Suprapubic skin (tissue), 4 donors: ENCODE results near the gene PGBD5. TPM values are rescaled to one million over a fixed set of nuclear protein-coding genes. Genes with fewer than 3 reads are reported as not detected.

Source experiments
- DNase-seq, 2 donors: peaks; one replicate each; pipeline ENCODE4 v3.0.0-alpha.2; 2019; ENCODE audit warnings: low spot score in 2 of 2
- H3K27ac ChIP-seq: fragments of 200-600 bp; sonication (generic); one replicate; pipeline ENCODE4 v1.5.1; 2019
- H3K27me3 ChIP-seq: fragments of 200-600 bp; sonication (generic); one replicate; pipeline ENCODE4 v1.5.1; 2019
- H3K36me3 ChIP-seq: fragments of 200-600 bp; sonication (generic); one replicate; pipeline ENCODE4 v1.5.1; 2019
- H3K4me1 ChIP-seq: fragments of 200-600 bp; sonication (generic); one replicate; pipeline ENCODE4 v1.5.1; 2019
- H3K4me3 ChIP-seq: fragments of 200-600 bp; sonication (generic); one replicate; pipeline ENCODE4 v1.5.1; 2019; ENCODE audit warnings: mild to moderate bottlenecking
- H3K9me3 ChIP-seq: fragments of 200-600 bp; sonication (generic); one replicate; pipeline ENCODE4 v1.5.1; 2019
- EP300 ChIP-seq: sonication (generic); formaldehyde crosslinking; IDR thresholded peaks from one replicate; pipeline ENCODE4 v1.6.1; 2017; ENCODE audit warnings: antibody characterized with exemption
- POLR2A ChIP-seq, 2 donors: fragments of 450-650 bp; IDR thresholded peaks; one replicate each; pipeline ENCODE4 v1.6.1; 2017; ENCODE audit warnings: antibody characterized with exemption in 2 of 2, mild to moderate bottlenecking in 2 of 2, moderate library complexity in 2 of 2
- POLR2AphosphoS5 ChIP-seq, 3 donors: sonication (generic); formaldehyde crosslinking; IDR thresholded peaks; one replicate each; pipeline ENCODE4 v1.6.1; 2017; ENCODE audit warnings: antibody characterized with exemption in 3 of 3
- WGBS: methylation state at CpG from one replicate; pipeline ENCODE4 v1.1.5; 2018; 5-methylcytosine and 5-hydroxymethylcytosine counted together
- total RNA-seq, 4 donors: library from RNA; depleted of rRNA; stranded (reverse); fragments of >200 nt; gene quantifications; one replicate each; pipeline ENCODE4 v1.1.0, GENCODE V29; 2016
- TF ChIP-seq, protein P1 (sequence below), 2 donors: fragments of 200-600 bp in 1 of 2; fragments of 450-650 bp in 1 of 2; sonication (generic) in 1 of 2; IDR thresholded peaks; one replicate each; pipeline ENCODE4 v1.5.1; 2016 to 2019; ENCODE audit warnings: antibody characterized with exemption in 2 of 2, mild to moderate bottlenecking in 1 of 2, moderate library complexity in 1 of 2

Gene PGBD5
- total RNA-seq, 4 donors from 2014 or later, result 0.16 to 1.4 (median 0.51) TPM

GRCh38 chr1:230295367-230295766, 130.8 kb downstream of the PGBD5 start:
- no peak for DNase-seq
- Histone ChIP-seq H3K27ac (no peak overlapping the region), H3K4me1 (no peaks in the 10 kb centered on the region), H3K4me3 (no peak overlapping the region), H3K27me3 (peaks cover 16% of the 10 kb centered on the region), H3K36me3 (no peaks in the 10 kb centered on the region), H3K9me3 (no peaks in the 10 kb centered on the region)
- WGBS, result 86% methylated on average over 3 of the region's 3 CpGs
- TF ChIP-seq, protein P1, sequence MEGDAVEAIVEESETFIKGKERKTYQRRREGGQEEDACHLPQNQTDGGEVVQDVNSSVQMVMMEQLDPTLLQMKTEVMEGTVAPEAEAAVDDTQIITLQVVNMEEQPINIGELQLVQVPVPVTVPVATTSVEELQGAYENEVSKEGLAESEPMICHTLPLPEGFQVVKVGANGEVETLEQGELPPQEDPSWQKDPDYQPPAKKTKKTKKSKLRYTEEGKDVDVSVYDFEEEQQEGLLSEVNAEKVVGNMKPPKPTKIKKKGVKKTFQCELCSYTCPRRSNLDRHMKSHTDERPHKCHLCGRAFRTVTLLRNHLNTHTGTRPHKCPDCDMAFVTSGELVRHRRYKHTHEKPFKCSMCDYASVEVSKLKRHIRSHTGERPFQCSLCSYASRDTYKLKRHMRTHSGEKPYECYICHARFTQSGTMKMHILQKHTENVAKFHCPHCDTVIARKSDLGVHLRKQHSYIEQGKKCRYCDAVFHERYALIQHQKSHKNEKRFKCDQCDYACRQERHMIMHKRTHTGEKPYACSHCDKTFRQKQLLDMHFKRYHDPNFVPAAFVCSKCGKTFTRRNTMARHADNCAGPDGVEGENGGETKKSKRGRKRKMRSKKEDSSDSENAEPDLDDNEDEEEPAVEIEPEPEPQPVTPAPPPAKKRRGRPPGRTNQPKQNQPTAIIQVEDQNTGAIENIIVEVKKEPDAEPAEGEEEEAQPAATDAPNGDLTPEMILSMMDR (IDR thresholded peaks at IDR 0.05), result no peak
- TF ChIP-seq POLR2AphosphoS5 (IDR thresholded peaks at IDR 0.05) (no peak), POLR2A (IDR thresholded peaks at IDR 0.05) (no peak), EP300 (no peak)

DNA sequence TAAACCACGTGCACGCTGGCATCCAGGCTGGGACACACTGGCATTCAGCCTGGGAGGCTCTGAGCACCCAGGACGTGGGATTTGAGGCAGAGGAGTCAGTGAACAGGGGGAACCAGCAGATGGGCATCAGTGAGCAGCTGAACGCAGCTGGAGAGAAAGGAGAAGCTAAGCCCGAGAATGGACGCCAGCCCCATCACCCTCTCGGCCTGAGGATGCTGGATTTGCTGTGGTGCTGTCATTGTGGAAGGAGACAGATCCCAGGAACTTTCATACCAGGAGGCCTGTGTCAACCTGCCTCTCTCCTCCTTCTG, 132.8 kb downstream of the PGBD5 start:
- WGBS, result 71% methylated on average over 7 of the region's 7 CpGs
- Histone ChIP-seq H3K36me3 (no peaks in the 10 kb centered on the region), H3K27ac (no peak overlapping the region), H3K4me1 (no peaks in the 10 kb centered on the region), H3K4me3 (no peak overlapping the region), H3K27me3 (peaks cover 16% of the 10 kb centered on the region), H3K9me3 (no peaks in the 10 kb centered on the region)
- DNase-seq, result peak; percentile 22 to 32
- TF ChIP-seq POLR2A (IDR thresholded peaks at IDR 0.05), result no peak
- TF ChIP-seq EP300, result no peak
- TF ChIP-seq POLR2AphosphoS5 (IDR thresholded peaks at IDR 0.05), result no peak
- TF ChIP-seq, protein P1 (IDR thresholded peaks at IDR 0.05), result no peak

DNA sequence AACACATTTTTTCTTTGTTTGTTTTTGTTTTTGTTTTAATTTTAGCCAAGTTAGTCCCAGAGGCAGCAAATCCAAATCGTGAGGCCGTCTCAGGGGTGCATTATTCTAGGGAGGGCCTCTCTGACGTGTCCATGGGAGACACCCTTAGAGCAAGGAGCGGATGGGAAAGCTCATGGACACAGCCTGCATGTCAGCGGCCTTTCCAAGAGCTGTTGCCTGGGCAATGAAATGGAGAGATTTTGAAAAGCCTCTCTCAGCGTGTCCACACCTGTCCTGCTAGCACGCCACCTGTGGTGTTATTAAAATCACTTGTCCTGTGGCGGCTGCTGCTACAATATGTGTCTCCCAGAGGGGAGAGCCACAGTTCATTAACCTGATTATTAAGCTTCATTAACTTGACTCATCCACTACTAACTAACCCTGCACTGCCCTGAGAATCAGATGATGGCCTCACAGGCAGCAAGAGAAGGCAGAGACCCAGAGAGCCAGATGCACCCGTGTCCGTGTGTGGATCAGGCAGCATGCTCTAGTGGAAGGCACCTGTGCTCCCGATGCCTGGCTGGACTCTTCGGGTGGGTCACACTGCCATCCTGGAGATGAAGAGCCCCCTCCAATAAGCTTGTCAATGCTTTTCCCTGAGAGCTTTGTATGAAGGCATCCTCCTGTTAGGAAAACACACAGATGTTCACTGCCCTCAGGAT, 133.3 kb downstream of the PGBD5 start:
- WGBS, result 33% methylated on average over 6 of the region's 12 CpGs
- H3K36me3 ChIP-seq, result no peaks in the 10 kb centered on the region
- DNase-seq, result peak; percentile 15 to 21
- no peaks in the 10 kb centered on the region for H3K4me1 ChIP-seq
- H3K27ac ChIP-seq, result no peak overlapping the region
- H3K4me3 ChIP-seq, result no peak overlapping the region
- TF ChIP-seq POLR2A (IDR thresholded peaks at IDR 0.05) (no peak), EP300 (no peak), POLR2AphosphoS5 (IDR thresholded peaks at IDR 0.05) (no peak)
- TF ChIP-seq, protein P1 (IDR thresholded peaks at IDR 0.05), result no peak
- H3K9me3 ChIP-seq, result no peaks in the 10 kb centered on the region
- peaks cover 16% of the 10 kb centered on the region for H3K27me3 ChIP-seq

DNA sequence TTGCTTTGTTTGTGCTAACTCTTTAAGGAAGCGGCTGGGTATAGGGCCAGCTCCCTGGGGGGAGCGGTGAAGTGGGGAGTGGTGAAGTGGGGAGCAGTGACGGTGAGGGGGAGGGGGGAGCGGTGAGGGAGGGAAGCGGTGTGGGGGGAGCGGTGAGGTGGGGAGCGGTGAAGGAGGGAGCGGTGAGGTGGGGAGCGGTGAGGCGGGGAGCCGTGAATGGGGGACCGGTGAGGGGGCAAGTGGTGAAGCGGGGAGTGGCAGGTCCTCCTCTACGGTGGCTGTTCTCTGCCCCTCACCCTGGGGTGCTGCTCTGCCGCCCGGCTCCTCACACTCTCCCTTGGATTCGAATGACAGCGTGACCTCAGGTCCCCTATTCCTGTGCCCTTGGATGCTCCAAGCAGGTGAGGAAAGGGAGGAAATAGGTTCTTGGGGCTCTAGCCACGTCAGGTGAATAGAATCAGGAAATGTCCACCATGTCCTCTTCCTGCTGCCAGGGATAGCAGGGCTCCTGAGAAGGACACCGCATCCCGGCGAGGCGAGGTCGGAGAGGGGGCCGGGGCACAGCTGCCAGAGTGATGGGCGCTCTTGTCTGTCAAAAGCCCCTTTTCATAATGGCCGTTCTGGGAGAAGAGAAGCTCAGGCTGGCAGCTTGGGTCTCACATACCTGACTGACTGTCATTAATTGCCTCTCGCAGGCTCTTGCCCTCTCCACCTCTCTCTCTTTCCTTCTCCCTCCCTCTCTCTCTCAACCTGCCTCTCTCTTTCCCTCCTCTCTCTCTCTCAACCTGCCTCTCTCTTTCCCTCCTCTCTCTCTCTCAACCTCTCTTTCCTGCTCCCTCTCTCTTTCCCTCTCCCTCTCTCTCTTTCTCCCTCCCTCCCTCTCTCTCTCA, 134.2 kb downstream of the PGBD5 start:
- WGBS, result 70% methylated on average over 28 of the region's 28 CpGs
- peak; percentile 38 to 56 for DNase-seq
- H3K27me3 ChIP-seq, result peaks cover 16% of the 10 kb centered on the region
- no peaks in the 10 kb centered on the region for H3K4me1 ChIP-seq
- TF ChIP-seq POLR2AphosphoS5 (IDR thresholded peaks at IDR 0.05) (no peak), POLR2A (IDR thresholded peaks at IDR 0.05) (no peak), EP300 (no peak)
- TF ChIP-seq, protein P1 (IDR thresholded peaks at IDR 0.05), result no peak
- H3K36me3 ChIP-seq, result no peaks in the 10 kb centered on the region
- no peak overlapping the region for H3K4me3 ChIP-seq
- H3K27ac ChIP-seq, result no peak overlapping the region
- H3K9me3 ChIP-seq, result no peaks in the 10 kb centered on the region

GRCh38 chr1:230289350-230289644, 136.8 kb downstream of the PGBD5 start:
- Histone ChIP-seq H3K27ac (no peak overlapping the region), H3K27me3 (peaks cover 16% of the 10 kb centered on the region), H3K36me3 (no peaks in the 10 kb centered on the region), H3K9me3 (no peaks in the 10 kb centered on the region), H3K4me3 (no peak overlapping the region), H3K4me1 (no peaks in the 10 kb centered on the region)
- TF ChIP-seq POLR2AphosphoS5 (IDR thresholded peaks at IDR 0.05), result no peak
- DNase-seq, result no peak
- 89% methylated on average over 5 of the region's 5 CpGs for WGBS
